Fibroblast of skin of back (primary cell): ENCODE data around the gene ARHGAP45. TPM values are rescaled to one million over a fixed set of nuclear protein-coding genes. Genes with fewer than 3 reads are reported as not detected.
"Not testable (repeated sequence)": the region's sequence is repeated elsewhere in the genome, so short reads cannot be mapped to it uniquely, and the experiment has no call there.

Experiments
- DNase-seq: peaks from one replicate; pipeline ENCODE4 v3.0.0-alpha.2; 2013
- polyA plus RNA-seq, 2 experiments: library from polyadenylated mRNA; unstranded; fragments of 120-200 nt; gene quantifications; one replicate each; pipeline ENCODE4 v1.2.1, GENCODE V29; 2013; ENCODE audit not compliant: insufficient read length in 2 of 2

Gene ARHGAP45
- 7.1 TPM for polyA plus RNA-seq (2013, experiment 1 of 2; ENCODE audit: insufficient read length)
- polyA plus RNA-seq (2013, experiment 2 of 2; ENCODE audit: insufficient read length): 3.7 TPM

GRCh38 chr19:1066748-1067340 is at the start of gene ARHGAP45:
Gene ARHGAP45, plus strand, starts transcription at chr19:1067167. Its CDS starts 239 bp downstream, at chr19:1067406.
- DNase-seq: no peak

GRCh38 chr19:1017906-1018305 is 49.1 kb upstream of the ARHGAP45 start:
- DNase-seq: no peak

GRCh38 chr19:1018393-1018792 is 48.6 kb upstream of the ARHGAP45 start:
- no peak for DNase-seq

GRCh38 chr19:1018932-1019615 is 47.9 kb upstream of the ARHGAP45 start:
- no peak for DNase-seq

- DNase-seq: no peak
Measured at GRCh38 chr19:1019616-1019961, 47.4 kb upstream of the ARHGAP45 start.

- no peak for DNase-seq
Measured at GRCh38 chr19:1019980-1020867, 46.7 kb upstream of the ARHGAP45 start.

GRCh38 chr19:1020868-1021425 is 46.0 kb upstream of the ARHGAP45 start, which contains the start of gene TMEM259:
Gene TMEM259, minus strand, starts transcription at chr19:1021123. Its CDS starts 127 bp downstream, at chr19:1020996.
- peak; percentile 97 for DNase-seq

- not testable (repeated sequence) for DNase-seq
Measured at GRCh38 chr19:1023883-1024188, 43.1 kb upstream of the ARHGAP45 start.

GRCh38 chr19:1025080-1025479 is 41.9 kb upstream of the ARHGAP45 start:
- not testable (repeated sequence) for DNase-seq

- peak; percentile 86 for DNase-seq
Measured at GRCh38 chr19:1025960-1026782, 40.8 kb upstream of the ARHGAP45 start, which contains the start of gene CNN2. Gene CNN2, plus strand, starts transcription at chr19:1026608. Its CDS starts 54 bp downstream, at chr19:1026662.

- DNase-seq: no peak
Measured at GRCh38 chr19:1026783-1027649, 40.0 kb upstream of the ARHGAP45 start.

- no peak for DNase-seq
Measured at GRCh38 chr19:1027650-1028061, 39.3 kb upstream of the ARHGAP45 start.

GRCh38 chr19:1028062-1028926 is 38.7 kb upstream of the ARHGAP45 start:
- peak; percentile 98 for DNase-seq

- DNase-seq: no peak
Measured at GRCh38 chr19:1032264-1032867, 34.6 kb upstream of the ARHGAP45 start.

GRCh38 chr19:1035998-1036621 is 30.9 kb upstream of the ARHGAP45 start:
- no peak for DNase-seq

- no peak for DNase-seq
Measured at GRCh38 chr19:1037621-1038064, 29.3 kb upstream of the ARHGAP45 start.

- no peak for DNase-seq
Measured at GRCh38 chr19:1038978-1039645, 27.9 kb upstream of the ARHGAP45 start.
